ENCODE measurements around the gene PID1.

PID1 gene

DNA sequence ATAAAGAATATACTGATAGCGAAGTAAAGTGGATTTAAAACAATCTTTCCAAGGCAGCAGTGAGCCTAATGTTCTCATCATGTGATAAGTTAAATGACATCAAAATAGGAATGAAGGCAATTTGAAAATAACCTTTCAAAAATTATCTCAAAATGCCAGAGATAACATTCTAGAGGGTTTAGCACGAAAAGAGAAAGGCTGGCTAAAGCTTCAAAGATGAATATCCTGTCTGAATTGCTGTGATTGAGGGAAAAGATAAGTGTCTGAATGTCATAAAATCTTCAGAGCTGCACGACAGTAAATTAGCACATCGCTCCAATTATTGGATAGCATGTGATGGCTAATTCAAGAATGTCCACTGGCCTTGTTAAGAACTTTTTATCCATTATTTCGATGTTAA, 159.3 kb downstream of the PID1 start:
- TF ChIP-seq GABPA (IDR thresholded peaks at IDR 0.05; ENCODE audit: low read depth), result no peak
- TF ChIP-seq, protein P1, sequence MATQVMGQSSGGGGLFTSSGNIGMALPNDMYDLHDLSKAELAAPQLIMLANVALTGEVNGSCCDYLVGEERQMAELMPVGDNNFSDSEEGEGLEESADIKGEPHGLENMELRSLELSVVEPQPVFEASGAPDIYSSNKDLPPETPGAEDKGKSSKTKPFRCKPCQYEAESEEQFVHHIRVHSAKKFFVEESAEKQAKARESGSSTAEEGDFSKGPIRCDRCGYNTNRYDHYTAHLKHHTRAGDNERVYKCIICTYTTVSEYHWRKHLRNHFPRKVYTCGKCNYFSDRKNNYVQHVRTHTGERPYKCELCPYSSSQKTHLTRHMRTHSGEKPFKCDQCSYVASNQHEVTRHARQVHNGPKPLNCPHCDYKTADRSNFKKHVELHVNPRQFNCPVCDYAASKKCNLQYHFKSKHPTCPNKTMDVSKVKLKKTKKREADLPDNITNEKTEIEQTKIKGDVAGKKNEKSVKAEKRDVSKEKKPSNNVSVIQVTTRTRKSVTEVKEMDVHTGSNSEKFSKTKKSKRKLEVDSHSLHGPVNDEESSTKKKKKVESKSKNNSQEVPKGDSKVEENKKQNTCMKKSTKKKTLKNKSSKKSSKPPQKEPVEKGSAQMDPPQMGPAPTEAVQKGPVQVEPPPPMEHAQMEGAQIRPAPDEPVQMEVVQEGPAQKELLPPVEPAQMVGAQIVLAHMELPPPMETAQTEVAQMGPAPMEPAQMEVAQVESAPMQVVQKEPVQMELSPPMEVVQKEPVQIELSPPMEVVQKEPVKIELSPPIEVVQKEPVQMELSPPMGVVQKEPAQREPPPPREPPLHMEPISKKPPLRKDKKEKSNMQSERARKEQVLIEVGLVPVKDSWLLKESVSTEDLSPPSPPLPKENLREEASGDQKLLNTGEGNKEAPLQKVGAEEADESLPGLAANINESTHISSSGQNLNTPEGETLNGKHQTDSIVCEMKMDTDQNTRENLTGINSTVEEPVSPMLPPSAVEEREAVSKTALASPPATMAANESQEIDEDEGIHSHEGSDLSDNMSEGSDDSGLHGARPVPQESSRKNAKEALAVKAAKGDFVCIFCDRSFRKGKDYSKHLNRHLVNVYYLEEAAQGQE (IDR thresholded peaks at IDR 0.05; ENCODE audit: insufficient replicate concordance, low read depth), result no peak
- no peak for TF ChIP-seq POLR2AphosphoS5 (IDR thresholded peaks at IDR 0.05; ENCODE audit: low read depth)
- TF ChIP-seq, protein P2, sequence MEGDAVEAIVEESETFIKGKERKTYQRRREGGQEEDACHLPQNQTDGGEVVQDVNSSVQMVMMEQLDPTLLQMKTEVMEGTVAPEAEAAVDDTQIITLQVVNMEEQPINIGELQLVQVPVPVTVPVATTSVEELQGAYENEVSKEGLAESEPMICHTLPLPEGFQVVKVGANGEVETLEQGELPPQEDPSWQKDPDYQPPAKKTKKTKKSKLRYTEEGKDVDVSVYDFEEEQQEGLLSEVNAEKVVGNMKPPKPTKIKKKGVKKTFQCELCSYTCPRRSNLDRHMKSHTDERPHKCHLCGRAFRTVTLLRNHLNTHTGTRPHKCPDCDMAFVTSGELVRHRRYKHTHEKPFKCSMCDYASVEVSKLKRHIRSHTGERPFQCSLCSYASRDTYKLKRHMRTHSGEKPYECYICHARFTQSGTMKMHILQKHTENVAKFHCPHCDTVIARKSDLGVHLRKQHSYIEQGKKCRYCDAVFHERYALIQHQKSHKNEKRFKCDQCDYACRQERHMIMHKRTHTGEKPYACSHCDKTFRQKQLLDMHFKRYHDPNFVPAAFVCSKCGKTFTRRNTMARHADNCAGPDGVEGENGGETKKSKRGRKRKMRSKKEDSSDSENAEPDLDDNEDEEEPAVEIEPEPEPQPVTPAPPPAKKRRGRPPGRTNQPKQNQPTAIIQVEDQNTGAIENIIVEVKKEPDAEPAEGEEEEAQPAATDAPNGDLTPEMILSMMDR (IDR thresholded peaks at IDR 0.05; ENCODE audit: insufficient read depth, low read length), result no peak
- TF ChIP-seq SPI1 (IDR thresholded peaks at IDR 0.05; ENCODE audit: borderline replicate concordance, low read depth), result no peak
- no peak for DNase-seq (ENCODE audit: low read depth in 1 of 2, low spot score in 1 of 2)
- H3K4me3 ChIP-seq (replicated peaks; ENCODE audit: insufficient read depth, low read length), result no peak overlapping the region

DNA sequence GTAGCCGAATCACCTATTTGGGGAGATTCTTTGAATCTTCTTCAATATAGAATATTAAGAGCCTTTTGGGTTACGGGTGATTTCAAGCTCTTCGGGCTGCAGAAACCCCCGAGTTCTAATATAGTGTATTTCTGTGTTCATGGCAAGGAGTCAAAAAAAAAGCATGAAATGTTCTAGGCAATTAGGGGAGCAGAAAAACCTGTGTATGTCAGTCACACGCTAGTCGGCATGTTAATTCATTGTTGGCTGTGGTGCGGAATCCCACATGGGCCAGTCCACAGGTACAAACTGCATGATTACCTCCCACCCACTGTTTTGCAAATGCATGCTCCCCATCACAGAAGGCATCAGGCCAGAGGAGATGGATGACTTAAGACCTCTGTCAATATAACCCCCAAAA, 161.9 kb downstream of the PID1 start:
- H3K27ac ChIP-seq (replicated peaks), result no peak overlapping the region
- no peak for DNase-seq (ENCODE audit: low read depth in 1 of 2, low spot score in 1 of 2)
- no peaks in the 10 kb centered on the region for H3K27me3 ChIP-seq (ENCODE audit: insufficient read depth, poor library complexity, severe bottlenecking)
- no peak for TF ChIP-seq POLR2AphosphoS5 (IDR thresholded peaks at IDR 0.05; ENCODE audit: low read depth)
- TF ChIP-seq SPI1 (IDR thresholded peaks at IDR 0.05; ENCODE audit: borderline replicate concordance, low read depth), result no peak
- TF ChIP-seq, protein P1 (IDR thresholded peaks at IDR 0.05; ENCODE audit: insufficient replicate concordance, low read depth), result no peak
- TF ChIP-seq, protein P2 (IDR thresholded peaks at IDR 0.05; ENCODE audit: insufficient read depth, low read length), result no peak
- no peak for TF ChIP-seq GABPA (IDR thresholded peaks at IDR 0.05; ENCODE audit: low read depth)
- no peak overlapping the region for H3K4me3 ChIP-seq (replicated peaks; ENCODE audit: insufficient read depth, low read length)

More for the DNA sequence above, 159.3 kb downstream of the PID1 start:
- Histone ChIP-seq H3K27ac (replicated peaks) (no peak overlapping the region), H3K27me3 (ENCODE audit: insufficient read depth, poor library complexity, severe bottlenecking) (no peaks in the 10 kb centered on the region)

DNA sequence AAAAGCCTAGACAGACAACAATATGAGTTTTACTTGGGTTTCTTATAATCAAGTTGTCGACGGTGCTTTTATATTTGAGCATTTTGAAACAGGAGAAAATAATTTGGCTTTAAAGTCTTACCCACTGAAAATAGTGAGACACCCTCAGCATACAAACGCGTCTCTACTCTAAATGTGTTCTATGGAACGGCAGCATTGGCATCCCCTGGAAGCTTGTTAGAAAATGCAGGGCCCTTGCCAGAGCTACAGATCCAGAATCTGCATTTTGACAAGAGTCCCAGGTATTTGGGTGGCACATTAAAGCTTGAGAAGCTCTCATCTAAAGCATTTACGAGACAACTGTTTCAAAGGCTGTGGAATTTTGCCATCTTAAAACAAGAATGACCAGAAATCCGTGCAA, 163.5 kb downstream of the PID1 start:
- Histone ChIP-seq H3K4me3 (replicated peaks; ENCODE audit: insufficient read depth, low read length) (no peak overlapping the region), H3K27ac (replicated peaks) (no peak overlapping the region), H3K27me3 (ENCODE audit: insufficient read depth, poor library complexity, severe bottlenecking) (no peaks in the 10 kb centered on the region)
- TF ChIP-seq SPI1 (IDR thresholded peaks at IDR 0.05; ENCODE audit: borderline replicate concordance, low read depth) (no peak), GABPA (IDR thresholded peaks at IDR 0.05; ENCODE audit: low read depth) (no peak), POLR2AphosphoS5 (IDR thresholded peaks at IDR 0.05; ENCODE audit: low read depth) (no peak)
- TF ChIP-seq, protein P2 (IDR thresholded peaks at IDR 0.05; ENCODE audit: insufficient read depth, low read length), result no peak
- TF ChIP-seq, protein P1 (IDR thresholded peaks at IDR 0.05; ENCODE audit: insufficient replicate concordance, low read depth), result no peak
- DNase-seq (ENCODE audit: low read depth in 1 of 2, low spot score in 1 of 2), result no peak
